HG02938 (cell line): ENCODE data around the gene NUDT17.

ENCODE experiments used
- ATAC-seq: cut with Tn5 transposase; IDR thresholded peaks from one replicate; pipeline ENCODE4 v1.9.1; 2021; ENCODE audit warnings: mild to moderate bottlenecking, moderate library complexity; ENCODE audit not compliant: unreplicated experiment

Gene NUDT17

GRCh38 chr1:145887631-145888030 is 42.2 kb downstream of the NUDT17 start:
- no peak for ATAC-seq

- no peak for ATAC-seq
Measured at GRCh38 chr1:145889722-145890121, 44.3 kb downstream of the NUDT17 start.

GRCh38 chr1:145891143-145891542 is 45.7 kb downstream of the NUDT17 start:
- ATAC-seq: no peak

- ATAC-seq: no peak
Measured at GRCh38 chr1:145891587-145892485, 46.4 kb downstream of the NUDT17 start.

- ATAC-seq: no peak
Measured at GRCh38 chr1:145892486-145893087, 47.2 kb downstream of the NUDT17 start.

- no peak for ATAC-seq
Measured at GRCh38 chr1:145893306-145894055, 48.1 kb downstream of the NUDT17 start.

GRCh38 chr1:145895471-145895870 is 50.0 kb downstream of the NUDT17 start:
- ATAC-seq: no peak

- no peak for ATAC-seq
Measured at GRCh38 chr1:145897969-145898368, 52.5 kb downstream of the NUDT17 start.
